H9 (cell line): ENCODE results near the gene TET3. TPM values are rescaled to one million over a fixed set of nuclear protein-coding genes. Genes with fewer than 3 reads are reported as not detected.

Experiments used
- DNase-seq: peaks from one replicate; pipeline ENCODE4 v3.0.0-alpha.2; 2017
- H2AFZ ChIP-seq: one replicate; pipeline ENCODE4 v1.6.1; 2013; ENCODE audit warnings: mild to moderate bottlenecking, low read length, control low read depth, moderate library complexity
- H2AK5ac ChIP-seq: 2 replicates; pipeline ENCODE4 v1.6.1; 2013; ENCODE audit warnings: low read length, control low read depth, mixed read lengths; ENCODE audit not compliant: insufficient read length
- H2BK120ac ChIP-seq: one replicate; pipeline ENCODE4 v1.6.1; 2013; ENCODE audit warnings: low read depth, mild to moderate bottlenecking, low read length, control low read depth, inconsistent platforms; ENCODE audit not compliant: poor library complexity, severe bottlenecking
- H2BK12ac ChIP-seq: 2 replicates; pipeline ENCODE4 v1.6.1; 2013; ENCODE audit warnings: low read length, control low read depth, mixed read lengths, low read depth; ENCODE audit not compliant: insufficient read length
- H2BK15ac ChIP-seq: 2 replicates; pipeline ENCODE4 v1.6.1; 2013; ENCODE audit warnings: low read depth, low read length, control low read depth
- H2BK20ac ChIP-seq: one replicate; pipeline ENCODE4 v1.6.1; 2013; ENCODE audit warnings: low read depth, mild to moderate bottlenecking, low read length, control low read depth, inconsistent platforms; ENCODE audit not compliant: poor library complexity, severe bottlenecking
- H2BK5ac ChIP-seq: 2 replicates; pipeline ENCODE4 v1.6.1; 2013; ENCODE audit warnings: low read length, control low read depth, mixed read lengths; ENCODE audit not compliant: insufficient read length
- H3K14ac ChIP-seq: 2 replicates; pipeline ENCODE4 v1.6.1; 2013; ENCODE audit warnings: low read length, control low read depth; ENCODE audit not compliant: insufficient read depth
- H3K18ac ChIP-seq: 2 replicates; pipeline ENCODE4 v1.6.1; 2013; ENCODE audit warnings: low read depth, mild to moderate bottlenecking, mixed read lengths, low read length, control low read depth; ENCODE audit not compliant: insufficient read length
- H3K23ac ChIP-seq: 2 replicates; pipeline ENCODE4 v1.6.1; 2013; ENCODE audit warnings: low read length, control low read depth, mixed read lengths, low read depth; ENCODE audit not compliant: insufficient read length
- H3K23me2 ChIP-seq: 2 replicates; pipeline ENCODE4 v1.6.1; 2013; ENCODE audit warnings: low read depth, mild to moderate bottlenecking, mixed read lengths, low read length, control low read depth; ENCODE audit not compliant: insufficient read length, poor library complexity, severe bottlenecking
- H3K27ac ChIP-seq: 2 replicates; pipeline ENCODE4 v1.5.1; 2013; ENCODE audit warnings: low read length, control low read depth, mixed read lengths, low read depth; ENCODE audit not compliant: insufficient read length
- H3K27me3 ChIP-seq: 2 replicates; pipeline ENCODE4 v1.6.1; 2013; ENCODE audit warnings: low read length, control low read depth, inconsistent platforms; ENCODE audit not compliant: insufficient read depth
- H3K4ac ChIP-seq: 2 replicates; pipeline ENCODE4 v1.6.1; 2013; ENCODE audit warnings: low read depth, mild to moderate bottlenecking, control low read depth, inconsistent platforms, low read length, moderate library complexity
- H3K4me1 ChIP-seq: 2 replicates; pipeline ENCODE4 v1.6.1; 2013; ENCODE audit warnings: low read length, control low read depth, inconsistent platforms; ENCODE audit not compliant: insufficient read depth
- H3K4me2 ChIP-seq: 2 replicates; pipeline ENCODE4 v1.6.1; 2013; ENCODE audit warnings: low read length, control low read depth, mixed read lengths; ENCODE audit not compliant: insufficient read length, insufficient read depth
- H3K56ac ChIP-seq: 2 replicates; pipeline ENCODE4 v1.6.1; 2013; ENCODE audit warnings: low read depth, mild to moderate bottlenecking, mixed read lengths, low read length, control low read depth; ENCODE audit not compliant: insufficient read length
- H3K79me1 ChIP-seq: 2 replicates; pipeline ENCODE4 v1.6.1; 2013; ENCODE audit warnings: low read depth, mild to moderate bottlenecking, moderate library complexity, low read length, control low read depth, inconsistent platforms; ENCODE audit not compliant: insufficient read depth, poor library complexity, severe bottlenecking
- H3K79me2 ChIP-seq: 2 replicates; pipeline ENCODE4 v1.6.1; 2013; ENCODE audit warnings: low read length, control low read depth, inconsistent platforms; ENCODE audit not compliant: insufficient read depth
- H3K9ac ChIP-seq: 2 replicates; pipeline ENCODE4 v1.6.1; 2013; ENCODE audit warnings: low read length, control low read depth, mixed read lengths; ENCODE audit not compliant: insufficient read length; ENCODE audit errors: extremely low read depth
- H3K9me3 ChIP-seq: one replicate; pipeline ENCODE4 v1.6.1; 2013; ENCODE audit warnings: low read depth, low read length, inconsistent platforms; ENCODE audit not compliant: control insufficient read depth
- H3T11ph ChIP-seq: one replicate; pipeline ENCODE4 v1.6.1; 2013; ENCODE audit warnings: mild to moderate bottlenecking, low read length, control low read depth, inconsistent platforms
- H4K20me1 ChIP-seq: one replicate; pipeline ENCODE4 v1.6.1; 2013; ENCODE audit not compliant: control insufficient read depth, insufficient read length, insufficient read depth
- H4K5ac ChIP-seq: 2 replicates; pipeline ENCODE4 v1.6.1; 2013; ENCODE audit warnings: low read depth, mild to moderate bottlenecking, mixed read lengths, low read length, control low read depth; ENCODE audit not compliant: insufficient read length
- H4K8ac ChIP-seq: replicated peaks from 2 replicates; pipeline ENCODE4 v1.6.1; 2013; ENCODE audit warnings: low read length, control low read depth, mixed read lengths, low read depth; ENCODE audit not compliant: insufficient read length
- H4K91ac ChIP-seq: 2 replicates; pipeline ENCODE4 v1.6.1; 2013; ENCODE audit warnings: low read depth, mild to moderate bottlenecking, moderate library complexity, mixed read lengths, low read length, control low read depth; ENCODE audit not compliant: insufficient read length
- H3K27ac Mint-ChIP-seq, 3 experiments: 2 replicates in 2 of 3; 3 replicates in 1 of 3; pipeline ENCODE4 v1.8.0; 2020 to 2021; ENCODE audit warnings: mixed read lengths in 3 of 3, mild to moderate bottlenecking in 1 of 3, moderate library complexity in 1 of 3
- H3K27me3 Mint-ChIP-seq: 2 replicates; pipeline ENCODE4 v1.8.0; 2021; ENCODE audit warnings: low read depth, mild to moderate bottlenecking, moderate library complexity, mixed read lengths
- H3K36me3 Mint-ChIP-seq, 3 experiments: 2 replicates in 2 of 3; 3 replicates in 1 of 3; pipeline ENCODE4 v1.8.0; 2020 to 2021; ENCODE audit warnings: low read depth in 3 of 3, mixed read lengths in 3 of 3; ENCODE audit not compliant: insufficient read depth in 1 of 3
- H3K4me1 Mint-ChIP-seq, 2 experiments: 2 replicates each; pipeline ENCODE4 v1.8.0; 2020; ENCODE audit warnings: mixed read lengths in 2 of 2
- H3K4me3 Mint-ChIP-seq, 2 experiments: 2 replicates in 1 of 2; 3 replicates in 1 of 2; pipeline ENCODE4 v1.8.0; 2020 to 2021; ENCODE audit warnings: mild to moderate bottlenecking in 2 of 2, mixed read lengths in 2 of 2, moderate library complexity in 1 of 2
- H3K9me3 Mint-ChIP-seq, 2 experiments: 2 replicates in 1 of 2; 3 replicates in 1 of 2; pipeline ENCODE4 v1.8.0; 2020; ENCODE audit warnings: mild to moderate bottlenecking in 2 of 2, mixed read lengths in 2 of 2, moderate library complexity in 1 of 2
- CTCF ChIP-seq: fragments of 200-600 bp; sonication (generic); conservative IDR thresholded peaks from 3 replicates; pipeline ENCODE4 v1.8.0; 2021; ENCODE audit warnings: antibody characterized with exemption, mild to moderate bottlenecking
- WGBS: extraction: QIAGEN DNeasy Blood & Tissue Kit; methylation state at CpG from one replicate; pipeline ENCODE4 v1.1.7; 2013; ENCODE audit warnings: missing lambda C conversion rate, low lambda C conversion rate, mixed read lengths; ENCODE audit not compliant: insufficient read length; ENCODE audit errors: extremely low coverage; 5-methylcytosine and 5-hydroxymethylcytosine counted together
- total RNA-seq: library from RNA; stranded (reverse); gene quantifications from 2 replicates; pipeline ENCODE4 v1.2.1, GENCODE V29; 2021

Gene TET3
- total RNA-seq, 1 experiment from 2014 or later, result 24.7 TPM

- no CpG with 5 or more reads among the region's 5 CpGs for WGBS
- H3K79me2 ChIP-seq, result peaks cover 5% of the 10 kb centered on the region; the same call in 1 of the 2 replicates
- H3K56ac ChIP-seq, result no peak overlapping the region
- no peak overlapping the region for H3K23ac ChIP-seq
- H2BK120ac ChIP-seq, result no peak overlapping the region
- H3K27me3 Mint-ChIP-seq, result no peaks in the 10 kb centered on the region
- no peaks in the 10 kb centered on the region for H3K9me3 ChIP-seq
- H3K4me1 ChIP-seq, result peaks cover 6% of the 10 kb centered on the region; the same call in 1 of the 2 replicates
- no peak overlapping the region for H4K8ac ChIP-seq
- H2AK5ac ChIP-seq, result no peak overlapping the region
- no peak overlapping the region for H2BK20ac ChIP-seq
- H4K91ac ChIP-seq, result no peak overlapping the region
- no peaks in the 10 kb centered on the region for H4K20me1 ChIP-seq
- no peak overlapping the region for H3K9ac ChIP-seq
- no peak overlapping the region for H4K5ac ChIP-seq
- H3K27ac Mint-ChIP-seq, result no peak overlapping the region
- H3K4me3 Mint-ChIP-seq, result no peak overlapping the region
- no peaks in the 10 kb centered on the region for H3K27me3 ChIP-seq
- no peak overlapping the region for H3K4me2 ChIP-seq
- H3K9me3 Mint-ChIP-seq, result no peaks in the 10 kb centered on the region
- no peak overlapping the region for H2BK12ac ChIP-seq
- no peak for DNase-seq
- no peak overlapping the region for H2BK5ac ChIP-seq
- peaks cover 4% of the 10 kb centered on the region for H3K79me1 ChIP-seq
- no peak overlapping the region for H3K4ac ChIP-seq
- H2AFZ ChIP-seq, result no peak overlapping the region
- no peak for TF ChIP-seq CTCF
- no peak overlapping the region for H3K14ac ChIP-seq
- peaks cover 9 to 26% (median 11%) of the 10 kb centered on the region in 3 experiments for H3K36me3 Mint-ChIP-seq
- no peak overlapping the region for H3K27ac ChIP-seq
- no peak overlapping the region for H3K18ac ChIP-seq
- no peaks in the 10 kb centered on the region for H3K23me2 ChIP-seq
- H2BK15ac ChIP-seq, result no peak overlapping the region
- no peak overlapping the region for H3T11ph ChIP-seq
- peaks cover 41 to 42% of the 10 kb centered on the region in 2 experiments for H3K4me1 Mint-ChIP-seq
Observed at GRCh38 chr2:74011246-74011645, 26.5 kb downstream of the TET3 start.
